Mesodermal cell (in vitro differentiated cells): ENCODE data around the gene ARL6IP1.
"Not testable (repeated sequence)": the region's sequence is repeated elsewhere in the genome, so short reads cannot be mapped to it uniquely, and the experiment has no call there.

Experiments
- H3K27ac ChIP-seq: 2 replicates; pipeline ENCODE4 v1.7.0; 2013; ENCODE audit warnings: mild to moderate bottlenecking, low read depth, low read length, moderate library complexity; ENCODE audit not compliant: severe bottlenecking
- H3K36me3 ChIP-seq: 2 replicates; pipeline ENCODE4 v1.7.1; 2013; ENCODE audit warnings: mild to moderate bottlenecking, low read length, moderate library complexity; ENCODE audit not compliant: control insufficient read depth, insufficient read depth
- H3K4me1 ChIP-seq: one replicate; pipeline ENCODE4 v1.7.1; 2013; ENCODE audit warnings: mild to moderate bottlenecking, low read length; ENCODE audit not compliant: insufficient read depth, control insufficient read depth, poor library complexity, severe bottlenecking
- H3K4me3 ChIP-seq: 2 replicates; pipeline ENCODE4 v1.7.0; 2013; ENCODE audit warnings: low read length, control low read depth, mild to moderate bottlenecking; ENCODE audit not compliant: insufficient read depth, poor library complexity, severe bottlenecking; ENCODE audit errors: extremely low read depth
- H3K9me3 ChIP-seq: 2 replicates; pipeline ENCODE4 v1.7.1; 2013; ENCODE audit warnings: mild to moderate bottlenecking, low read length, moderate library complexity; ENCODE audit not compliant: control insufficient read depth
- WGBS, 2 experiments: methylation state at CpG; one replicate each; pipeline ENCODE4 v1.1.5; 2013; ENCODE audit warnings: missing lambda C conversion rate in 2 of 2; ENCODE audit not compliant: insufficient coverage in 2 of 2; 5-methylcytosine and 5-hydroxymethylcytosine counted together

Gene ARL6IP1

DNA sequence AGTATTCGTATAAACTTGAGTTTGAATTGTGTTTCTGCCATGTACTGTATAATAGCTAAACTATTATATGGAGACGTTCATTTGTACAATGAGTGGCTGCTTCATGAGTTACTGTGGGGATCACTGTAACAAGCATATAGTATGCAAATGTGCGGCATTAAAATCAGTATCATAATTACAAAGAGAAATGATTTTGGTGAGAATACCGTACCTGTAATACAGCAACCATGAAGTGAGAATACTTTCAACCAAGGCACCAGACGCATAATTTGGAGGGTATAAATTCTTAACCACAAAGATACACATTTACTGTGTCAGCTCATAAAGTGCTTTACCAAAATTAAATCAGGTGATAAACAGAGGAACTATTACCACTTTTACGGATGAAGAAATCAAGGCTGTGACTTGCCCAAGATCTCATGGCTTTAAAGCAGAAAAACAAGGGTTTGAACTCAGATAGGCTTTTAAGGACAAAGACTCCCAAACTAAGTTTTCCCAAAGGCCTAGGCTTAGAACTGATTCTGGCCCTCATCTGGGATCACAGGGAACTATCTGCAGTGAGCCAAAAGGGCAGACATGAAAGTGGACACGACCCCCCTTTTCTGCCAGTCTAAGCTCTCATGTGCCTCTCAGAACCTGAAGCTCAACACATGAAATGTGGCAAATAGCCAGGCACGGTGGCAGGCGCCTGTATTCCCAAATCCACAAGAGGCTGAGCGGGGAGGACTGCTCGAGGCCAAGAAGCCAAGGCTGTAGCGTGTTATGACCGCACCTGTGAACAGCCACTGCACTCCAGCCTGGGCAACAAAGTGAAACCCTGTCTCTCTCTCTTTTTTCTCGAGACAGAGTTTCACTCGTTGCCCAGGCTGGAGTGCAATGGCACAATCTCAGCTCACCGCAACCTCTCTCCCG, 17.7 kb downstream of the ARL6IP1 start:
- peaks cover 65% of the 10 kb centered on the region for H3K36me3 ChIP-seq
- H3K4me1 ChIP-seq: peaks cover 16% of the 10 kb centered on the region
- 91 to 92% methylated on average over 12 to 15 of the region's 17 CpGs for WGBS, 2 experiments
- no peak overlapping the region for H3K27ac ChIP-seq
- H3K4me3 ChIP-seq: no peak overlapping the region
- no peaks in the 10 kb centered on the region for H3K9me3 ChIP-seq

DNA sequence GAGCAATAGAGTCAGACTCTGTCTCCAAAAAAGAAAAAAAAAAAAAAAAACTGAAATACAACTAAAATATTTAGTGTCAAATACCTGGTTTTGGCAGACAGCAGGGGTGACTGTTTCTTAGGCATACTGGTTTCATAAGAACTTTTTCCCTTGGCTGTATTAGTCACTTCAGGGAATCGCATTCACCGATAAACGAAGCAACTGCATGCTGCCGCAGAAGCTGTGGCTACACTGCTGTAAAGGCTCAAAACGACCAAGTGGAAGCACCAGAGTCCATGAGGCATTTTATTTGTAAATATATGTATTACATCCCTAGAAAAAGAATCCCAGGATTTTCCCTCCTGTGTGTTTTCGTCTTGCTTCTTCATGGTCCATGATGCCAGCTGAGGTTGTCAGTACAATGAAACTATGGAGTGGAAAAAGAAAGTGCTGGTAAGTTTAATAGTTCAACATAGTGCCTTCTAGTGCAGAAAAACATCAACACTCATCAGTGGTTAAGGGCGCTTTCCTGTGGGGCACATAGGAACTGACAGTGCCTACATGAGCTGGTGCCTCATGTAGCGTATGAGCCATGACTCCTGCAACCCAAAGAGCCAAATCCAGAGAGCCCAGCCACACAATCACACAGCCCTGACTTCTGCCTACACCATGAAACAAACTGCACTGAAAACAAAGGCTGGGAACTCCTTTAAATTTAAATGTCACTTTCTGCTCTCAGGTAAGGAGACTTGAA, 18.5 kb downstream of the ARL6IP1 start:
- H3K27ac ChIP-seq: no peak overlapping the region
- H3K36me3 ChIP-seq: peaks cover 56% of the 10 kb centered on the region
- H3K4me1 ChIP-seq: peaks cover 8% of the 10 kb centered on the region
- no peak overlapping the region for H3K4me3 ChIP-seq
- no peaks in the 10 kb centered on the region for H3K9me3 ChIP-seq
- 95% methylated on average over 6 of the region's 8 CpGs for WGBS, 2 experiments

DNA sequence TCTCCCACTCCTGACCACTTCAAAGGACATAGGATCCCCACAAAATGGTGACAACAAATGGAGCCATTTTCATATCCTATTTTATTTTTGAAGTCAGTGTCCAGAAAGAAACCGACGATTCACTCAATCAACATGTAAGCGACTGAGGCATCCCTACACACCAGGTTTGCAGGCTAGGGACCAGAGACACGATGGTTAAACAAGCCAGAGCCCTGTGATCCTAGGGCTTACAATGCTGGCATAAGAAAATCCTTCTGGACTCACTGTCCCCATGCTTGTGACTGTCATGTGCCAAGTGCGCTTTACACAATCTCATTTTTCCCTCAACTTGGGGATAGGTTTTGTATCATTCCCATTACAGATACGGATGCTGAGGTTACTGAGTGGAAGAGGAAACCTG, 20.1 kb downstream of the ARL6IP1 start:
- H3K9me3 ChIP-seq, H3K4me3 ChIP-seq, H3K27ac ChIP-seq, H3K4me1 ChIP-seq: not testable (repeated sequence)
- peaks cover 40% of the 10 kb centered on the region for H3K36me3 ChIP-seq
- WGBS, 2 experiments: no CpG with 5 or more reads among the region's 6 CpGs

DNA sequence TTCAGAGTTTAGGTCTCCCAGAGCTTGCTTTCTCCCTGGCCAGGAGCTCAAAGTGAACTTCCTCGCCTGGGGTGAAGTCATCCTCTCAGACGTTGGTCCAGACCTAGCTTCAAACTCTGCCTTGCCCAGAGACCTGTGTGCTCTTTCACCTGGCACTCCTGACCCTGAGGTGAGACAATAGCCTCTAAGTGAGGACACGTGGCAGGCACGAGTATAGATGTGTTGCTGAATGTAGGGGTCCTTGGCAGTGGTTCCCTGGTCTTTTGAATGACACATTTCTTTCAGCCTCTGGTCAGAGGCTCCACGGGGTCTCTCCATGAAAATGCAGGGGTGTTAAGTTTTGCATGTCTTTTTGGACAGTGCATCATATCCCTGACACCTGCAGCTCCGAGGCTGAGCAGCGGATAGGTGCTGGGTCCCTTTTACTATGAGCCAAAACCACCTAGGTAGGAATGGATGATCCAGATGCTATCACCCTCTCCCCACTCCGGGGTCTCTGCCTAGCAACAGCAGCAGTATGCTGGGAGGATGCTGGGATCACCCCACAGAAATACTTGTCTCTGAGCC, 20.8 kb downstream of the ARL6IP1 start:
- not testable (repeated sequence) for H3K4me1 ChIP-seq, H3K9me3 ChIP-seq, H3K27ac ChIP-seq, H3K4me3 ChIP-seq
- 82 to 85% methylated on average over 3 to 5 of the region's 8 CpGs for WGBS, 2 experiments
- peaks cover 37% of the 10 kb centered on the region for H3K36me3 ChIP-seq

DNA sequence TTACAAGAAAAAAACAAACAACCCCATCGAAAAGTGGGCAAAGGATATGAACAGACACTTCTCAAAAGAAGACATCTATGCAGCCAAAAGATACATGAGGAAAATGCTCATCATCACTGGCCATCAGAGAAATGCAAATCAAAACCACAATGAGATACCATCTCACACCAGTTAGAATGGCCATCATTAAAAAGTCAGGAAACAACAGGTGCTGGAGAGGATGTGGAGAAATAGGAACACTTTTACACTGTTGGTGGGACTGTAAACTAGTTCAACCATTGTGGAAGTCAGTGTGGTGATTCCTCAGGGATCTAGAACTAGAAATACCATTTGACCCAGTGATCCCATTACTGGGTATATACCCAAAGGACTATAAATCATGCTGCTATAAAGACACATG, 23.7 kb downstream of the ARL6IP1 start:
- WGBS, 2 experiments: no CpG with 5 or more reads among the region's 1 CpG
- H3K9me3 ChIP-seq, H3K36me3 ChIP-seq, H3K27ac ChIP-seq, H3K4me3 ChIP-seq, H3K4me1 ChIP-seq: not testable (repeated sequence)

DNA sequence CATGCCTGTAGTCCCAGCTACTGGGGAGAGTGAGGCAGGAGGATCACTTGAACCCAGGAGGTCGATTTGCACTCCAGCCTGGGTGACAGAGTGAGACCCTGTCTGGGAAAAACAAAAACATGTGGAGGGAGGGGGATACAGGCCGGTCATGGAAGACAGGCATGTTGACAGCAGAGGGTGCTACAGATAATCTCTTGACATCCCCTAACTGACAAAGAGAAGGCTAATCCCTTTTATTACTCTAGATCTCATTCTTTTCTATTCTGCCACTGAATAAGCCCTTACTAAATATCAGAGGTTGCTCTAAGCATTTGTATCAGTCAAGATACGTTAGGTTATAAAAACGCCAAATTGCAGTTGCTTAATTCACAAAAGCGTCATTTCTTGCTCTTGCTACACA, 25.0 kb downstream of the ARL6IP1 start:
- not testable (repeated sequence) for H3K9me3 ChIP-seq, H3K36me3 ChIP-seq, H3K4me1 ChIP-seq, H3K4me3 ChIP-seq, H3K27ac ChIP-seq
- 89 to 94% methylated on average over 3 to 4 of the region's 5 CpGs for WGBS, 2 experiments

DNA sequence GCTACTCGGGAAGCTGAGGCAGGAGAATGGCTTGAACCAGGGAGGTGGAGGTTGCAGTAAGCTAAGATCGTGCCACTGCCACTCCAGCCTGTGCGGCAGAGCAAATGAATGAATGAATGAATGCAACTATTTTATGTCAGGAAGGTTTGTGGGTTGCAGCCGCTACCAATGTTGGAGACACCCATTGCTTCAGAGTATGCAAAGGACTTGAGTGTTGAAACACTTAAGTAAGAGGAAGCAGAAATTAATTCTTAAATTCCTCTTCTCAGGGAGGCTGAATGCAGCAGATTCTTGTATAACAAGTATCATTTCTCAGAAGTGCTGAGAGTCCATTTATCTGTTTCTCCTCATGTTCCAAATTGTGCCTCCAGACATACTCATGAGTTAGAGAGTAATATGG, 26.7 kb downstream of the ARL6IP1 start:
- H3K27ac ChIP-seq, H3K4me3 ChIP-seq, H3K36me3 ChIP-seq, H3K9me3 ChIP-seq, H3K4me1 ChIP-seq: not testable (repeated sequence)
- 78 to 89% methylated on average over 3 of the region's 4 CpGs for WGBS, 2 experiments

DNA sequence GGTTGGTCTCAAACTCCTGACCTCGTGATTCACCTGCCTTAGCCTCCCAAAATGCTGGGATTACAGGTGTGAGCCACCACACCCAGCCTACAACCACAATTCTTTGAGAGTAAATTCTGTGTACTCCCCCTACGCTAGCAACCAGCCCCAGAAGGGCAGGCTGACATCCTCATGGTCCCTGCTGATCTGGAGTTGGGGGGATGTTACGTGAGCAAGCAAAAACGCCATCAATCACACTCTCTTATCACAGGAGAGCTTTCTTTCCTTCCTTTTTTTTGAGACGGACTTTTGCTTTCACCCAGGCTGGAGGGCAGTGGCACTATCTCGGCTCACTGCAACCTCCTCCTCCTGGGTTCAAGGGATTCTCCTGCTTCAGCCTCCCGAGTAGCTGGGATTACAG, 29.2 kb downstream of the ARL6IP1 start:
- 89 to 91% methylated on average over 5 to 7 of the region's 7 CpGs for WGBS, 2 experiments
- not testable (repeated sequence) for H3K9me3 ChIP-seq, H3K4me1 ChIP-seq, H3K36me3 ChIP-seq, H3K27ac ChIP-seq, H3K4me3 ChIP-seq

DNA sequence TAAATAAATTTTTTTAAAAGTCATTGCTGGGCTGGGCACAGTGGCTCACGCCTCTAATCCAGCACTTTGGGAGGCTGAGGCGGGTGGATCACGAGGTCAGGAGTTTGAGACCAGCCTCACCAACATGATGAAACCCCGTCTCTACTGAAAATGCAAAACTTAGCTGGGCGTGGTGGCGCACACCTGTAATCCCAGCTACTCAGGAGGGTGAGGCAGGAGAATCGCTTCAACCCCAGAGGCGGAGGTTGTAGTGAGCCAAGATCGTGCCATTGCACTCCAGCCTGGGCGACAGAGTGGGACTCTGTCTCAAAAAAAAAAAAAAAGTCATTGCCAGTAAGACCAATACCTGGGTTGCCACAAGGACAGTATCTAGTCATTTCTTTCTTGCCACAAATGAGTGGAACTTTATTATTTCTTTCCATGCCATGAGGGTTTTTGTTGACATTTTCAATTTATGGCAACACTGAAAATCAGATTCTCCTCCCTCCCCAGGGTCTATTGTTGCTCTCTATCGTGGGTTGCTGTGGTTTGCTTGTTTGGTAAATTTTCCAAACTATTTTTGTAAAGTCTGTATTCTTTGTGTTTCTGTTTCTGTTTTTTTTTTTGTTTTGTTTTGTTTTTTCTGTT, 30.9 kb downstream of the ARL6IP1 start:
- H3K27ac ChIP-seq, H3K36me3 ChIP-seq, H3K4me3 ChIP-seq, H3K9me3 ChIP-seq, H3K4me1 ChIP-seq: not testable (repeated sequence)
- 88 to 93% methylated on average over 5 to 8 of the region's 11 CpGs for WGBS, 2 experiments

DNA sequence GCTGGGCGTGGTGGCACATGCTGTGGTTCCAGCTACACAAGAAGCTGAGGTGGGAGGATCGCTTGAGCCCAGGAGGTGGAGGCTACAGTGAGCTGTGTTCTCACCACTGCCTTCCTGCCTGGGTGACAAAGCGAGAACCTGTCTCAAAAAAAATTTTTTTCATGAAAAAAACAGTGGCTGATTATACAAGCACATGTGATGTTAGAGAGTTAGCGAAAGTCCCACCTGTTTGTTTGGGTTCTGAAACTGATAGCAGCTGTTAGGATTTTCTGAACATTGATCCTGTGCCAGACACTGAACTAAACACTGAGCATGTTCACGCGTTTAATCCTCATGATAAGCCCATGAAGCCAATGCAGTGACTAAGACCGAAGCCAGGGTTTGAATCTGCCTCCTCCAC, 34.1 kb downstream of the ARL6IP1 start:
- not testable (repeated sequence) for H3K9me3 ChIP-seq, H3K4me1 ChIP-seq, H3K4me3 ChIP-seq, H3K36me3 ChIP-seq, H3K27ac ChIP-seq
- WGBS, 2 experiments: 85 to 100% methylated on average over 1 to 2 of the region's 7 CpGs
